ENCODE measurements around the gene CDH23. TPM values are rescaled to one million over a fixed set of nuclear protein-coding genes. Genes with fewer than 3 reads are reported as not detected.
A peak's percentile ranks its signal among the peaks of the same experiment; 100 is the strongest.

Gene CDH23
- polyA plus RNA-seq, 2 of the 4 experiments (the other 2 are of a cell fraction): 1.1 to 2.3 TPM

DNA sequence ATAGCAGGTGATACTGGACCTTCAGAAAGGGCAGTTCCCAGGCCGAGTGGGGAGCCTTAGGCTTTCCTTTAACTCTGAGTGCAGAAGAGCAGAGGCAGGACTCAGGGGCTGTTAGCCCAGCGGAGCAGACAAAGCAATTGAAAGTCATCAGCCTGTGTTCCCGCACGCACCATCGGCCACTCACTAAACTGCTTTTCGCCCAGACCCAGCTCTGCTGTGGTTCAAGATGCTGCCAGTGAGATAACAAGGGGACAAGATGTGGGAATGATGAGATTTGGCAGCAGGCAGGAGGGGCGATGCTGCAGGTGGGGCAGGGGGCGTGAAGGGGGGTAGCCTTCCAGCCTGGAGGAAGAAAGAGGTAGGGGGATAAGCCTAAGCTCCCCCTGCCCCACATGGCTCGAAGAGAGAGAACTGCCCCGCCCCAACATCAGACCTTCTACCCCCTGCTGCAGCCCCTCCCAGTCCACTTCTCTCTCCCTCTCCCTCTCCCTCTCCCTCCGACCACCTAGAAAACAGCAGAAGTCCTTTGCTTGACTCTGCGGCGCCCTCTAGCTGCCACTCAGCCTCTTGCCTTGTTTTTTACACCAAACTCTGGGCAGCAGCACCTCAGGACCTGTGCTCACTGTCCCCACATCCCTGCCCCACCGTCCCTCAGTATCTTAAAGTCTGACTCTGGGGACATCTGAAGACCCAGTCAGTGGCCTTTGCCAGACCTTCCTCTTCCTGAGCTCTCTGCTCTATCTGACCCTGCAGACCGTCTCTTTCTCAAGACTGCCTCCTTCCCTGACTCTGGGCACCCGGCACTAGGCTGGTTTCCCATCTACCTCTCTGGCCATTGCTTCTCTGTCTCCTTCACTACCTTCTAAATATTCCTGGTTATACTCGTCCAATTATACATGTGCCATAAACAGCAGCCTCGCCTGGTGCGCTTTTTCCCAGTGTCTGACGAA lies 212.4 kb downstream of the CDH23 start:
- peak; percentile 58 to 86 for ATAC-seq
- Histone ChIP-seq H3K4me3 (no peak overlapping the region), H3K27ac (no peak overlapping the region), H3K9me3 (no peaks in the 10 kb centered on the region), H3K4me2 (no peak overlapping the region), H3K4me1 (peaks cover 12% of the 10 kb centered on the region; the same call in 2 of the 3 replicates)
- 43% methylated on average over 20 of the region's 20 CpGs for WGBS (ENCODE audit: missing lambda C conversion rate)
- FAIRE-seq: no peak
- ChIA-PET CTCF (interaction anchor here (0.6 to 8.7 kb wide), 73 partner anchors 7 to 309 kb away, joined by 3 to 109 read pairs (median 5); partner anchors contain the start of genes CDH23, SLC29A3 and VSIR), POLR2A (no interaction called here)
- TF ChIP-seq HEYL (CRISPR knock-in tag; IDR thresholded peaks at IDR 0.05) (no peak), CTCF (IDR thresholded peaks at IDR 0.05) (peak; percentile 69), CBX8 (IDR thresholded peaks at IDR 0.05) (no peak), ZSCAN20 (CRISPR knock-in tag; IDR thresholded peaks at IDR 0.05) (no peak), GATA3 (IDR thresholded peaks at IDR 0.05; ENCODE audit: borderline replicate concordance) (no peak), FOSB (CRISPR knock-in tag; IDR thresholded peaks at IDR 0.05) (no peak), HDAC2 (IDR thresholded peaks at IDR 0.05) (no peak), SMC3 (IDR thresholded peaks at IDR 0.05) (peak; percentile 66), RAD21 (conservative IDR thresholded peaks at IDR 0.05 in 1 of 2, IDR thresholded peaks at IDR 0.05 in 1 of 2) (peak; percentile 70 to 78), NPAS2 (CRISPR knock-in tag; IDR thresholded peaks at IDR 0.05; ENCODE audit: borderline replicate concordance) (no peak)
- TF ChIP-seq, protein P1, sequence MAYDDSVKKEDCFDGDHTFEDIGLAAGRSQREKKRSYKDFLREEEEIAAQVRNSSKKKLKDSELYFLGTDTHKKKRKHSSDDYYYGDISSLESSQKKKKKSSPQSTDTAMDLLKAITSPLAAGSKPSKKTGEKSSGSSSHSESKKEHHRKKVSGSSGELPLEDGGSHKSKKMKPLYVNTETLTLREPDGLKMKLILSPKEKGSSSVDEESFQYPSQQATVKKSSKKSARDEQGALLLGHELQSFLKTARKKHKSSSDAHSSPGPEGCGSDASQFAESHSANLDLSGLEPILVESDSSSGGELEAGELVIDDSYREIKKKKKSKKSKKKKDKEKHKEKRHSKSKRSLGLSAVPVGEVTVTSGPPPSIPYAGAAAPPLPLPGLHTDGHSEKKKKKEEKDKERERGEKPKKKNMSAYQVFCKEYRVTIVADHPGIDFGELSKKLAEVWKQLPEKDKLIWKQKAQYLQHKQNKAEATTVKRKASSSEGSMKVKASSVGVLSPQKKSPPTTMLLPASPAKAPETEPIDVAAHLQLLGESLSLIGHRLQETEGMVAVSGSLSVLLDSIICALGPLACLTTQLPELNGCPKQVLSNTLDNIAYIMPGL (CRISPR knock-in tag; IDR thresholded peaks at IDR 0.05; ENCODE audit: borderline replicate concordance): no peak
- peak; percentile 63 to 71 for DNase-seq (ENCODE audit: low read depth in 1 of 2, low spot score in 1 of 2)

DNA sequence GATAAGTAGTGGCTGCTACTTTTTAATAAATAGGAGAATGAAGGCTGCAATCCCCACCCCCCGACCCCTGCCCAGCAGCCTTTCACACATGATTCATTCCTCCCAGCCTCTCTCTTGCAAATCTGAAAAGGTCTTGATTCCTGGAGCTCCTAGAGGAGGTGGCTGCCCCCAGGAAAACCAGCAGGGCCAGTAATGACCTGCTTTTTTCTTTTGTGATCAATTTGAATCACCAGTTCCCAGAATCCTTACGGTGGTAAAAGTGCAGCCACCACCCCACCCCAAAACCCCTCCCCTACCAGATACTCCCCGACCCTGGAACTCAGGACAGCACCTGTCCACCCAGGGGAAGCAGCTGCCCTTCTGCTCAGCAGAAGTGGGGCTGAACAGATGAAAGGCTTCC lies 213.9 kb downstream of the CDH23 start:
- ChIA-PET POLR2A (no interaction called here), CTCF (interaction anchor here (1.1 to 8.7 kb wide), 21 partner anchors 12 to 303 kb away, joined by 3 to 109 read pairs (median 7); partner anchors contain the start of genes CDH23 and SLC29A3)
- DNase-seq (ENCODE audit: low read depth in 1 of 2, low spot score in 1 of 2) (no peak), ATAC-seq (no peak), FAIRE-seq (no peak)
- H3K4me1 ChIP-seq: peaks cover 8% of the 10 kb centered on the region; the same call in 2 of the 3 replicates
- H3K4me2 ChIP-seq: no peak overlapping the region
- 29% methylated on average over 2 of the region's 3 CpGs for WGBS (ENCODE audit: missing lambda C conversion rate)
- H3K4me3 ChIP-seq: no peak overlapping the region
- H3K27ac ChIP-seq: no peak overlapping the region
- H3K9me3 ChIP-seq: no peaks in the 10 kb centered on the region
- TF ChIP-seq POLR2AphosphoS2 (conservative IDR thresholded peaks at IDR 0.05; ENCODE audit: low read length): no peak
- no peak for TF ChIP-seq SREBF2 (IDR thresholded peaks at IDR 0.05)
- TF ChIP-seq PHF8 (IDR thresholded peaks at IDR 0.05; ENCODE audit: borderline replicate concordance, low read depth): no peak
- TF ChIP-seq HEYL (CRISPR knock-in tag; IDR thresholded peaks at IDR 0.05): no peak
- TF ChIP-seq, protein P2, sequence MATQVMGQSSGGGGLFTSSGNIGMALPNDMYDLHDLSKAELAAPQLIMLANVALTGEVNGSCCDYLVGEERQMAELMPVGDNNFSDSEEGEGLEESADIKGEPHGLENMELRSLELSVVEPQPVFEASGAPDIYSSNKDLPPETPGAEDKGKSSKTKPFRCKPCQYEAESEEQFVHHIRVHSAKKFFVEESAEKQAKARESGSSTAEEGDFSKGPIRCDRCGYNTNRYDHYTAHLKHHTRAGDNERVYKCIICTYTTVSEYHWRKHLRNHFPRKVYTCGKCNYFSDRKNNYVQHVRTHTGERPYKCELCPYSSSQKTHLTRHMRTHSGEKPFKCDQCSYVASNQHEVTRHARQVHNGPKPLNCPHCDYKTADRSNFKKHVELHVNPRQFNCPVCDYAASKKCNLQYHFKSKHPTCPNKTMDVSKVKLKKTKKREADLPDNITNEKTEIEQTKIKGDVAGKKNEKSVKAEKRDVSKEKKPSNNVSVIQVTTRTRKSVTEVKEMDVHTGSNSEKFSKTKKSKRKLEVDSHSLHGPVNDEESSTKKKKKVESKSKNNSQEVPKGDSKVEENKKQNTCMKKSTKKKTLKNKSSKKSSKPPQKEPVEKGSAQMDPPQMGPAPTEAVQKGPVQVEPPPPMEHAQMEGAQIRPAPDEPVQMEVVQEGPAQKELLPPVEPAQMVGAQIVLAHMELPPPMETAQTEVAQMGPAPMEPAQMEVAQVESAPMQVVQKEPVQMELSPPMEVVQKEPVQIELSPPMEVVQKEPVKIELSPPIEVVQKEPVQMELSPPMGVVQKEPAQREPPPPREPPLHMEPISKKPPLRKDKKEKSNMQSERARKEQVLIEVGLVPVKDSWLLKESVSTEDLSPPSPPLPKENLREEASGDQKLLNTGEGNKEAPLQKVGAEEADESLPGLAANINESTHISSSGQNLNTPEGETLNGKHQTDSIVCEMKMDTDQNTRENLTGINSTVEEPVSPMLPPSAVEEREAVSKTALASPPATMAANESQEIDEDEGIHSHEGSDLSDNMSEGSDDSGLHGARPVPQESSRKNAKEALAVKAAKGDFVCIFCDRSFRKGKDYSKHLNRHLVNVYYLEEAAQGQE (IDR thresholded peaks at IDR 0.05): no peak
- TF ChIP-seq HDAC2 (IDR thresholded peaks at IDR 0.05): no peak
- TF ChIP-seq TFCP2L1 (CRISPR knock-in tag; IDR thresholded peaks at IDR 0.05): no peak
- TF ChIP-seq NFE2L2 (conservative IDR thresholded peaks at IDR 0.05; ENCODE audit: low read length): no peak
- TF ChIP-seq NPAS2 (CRISPR knock-in tag; IDR thresholded peaks at IDR 0.05; ENCODE audit: borderline replicate concordance): no peak
- no peak for TF ChIP-seq RAD21 (conservative IDR thresholded peaks at IDR 0.05 in 1 of 2, IDR thresholded peaks at IDR 0.05 in 1 of 2)
- no peak for TF ChIP-seq CTCF (IDR thresholded peaks at IDR 0.05)
- no peak for TF ChIP-seq PBX3 (IDR thresholded peaks at IDR 0.05)
- no peak for TF ChIP-seq MAZ (IDR thresholded peaks at IDR 0.05; ENCODE audit: borderline replicate concordance, low read depth, low read length)
- no peak for TF ChIP-seq JUNB (IDR thresholded peaks at IDR 0.05)
- no peak for TF ChIP-seq KDM5A (IDR thresholded peaks at IDR 0.05)
- no peak for TF ChIP-seq EHMT2 (IDR thresholded peaks at IDR 0.05; ENCODE audit: low read depth)
- TF ChIP-seq CBX2 (IDR thresholded peaks at IDR 0.05; ENCODE audit: borderline replicate concordance, low read depth): no peak
- no peak for TF ChIP-seq HOXA7 (CRISPR knock-in tag; IDR thresholded peaks at IDR 0.05)

Measured in A549 (cell line).